ENCODE measurements around the gene ZNF853.
A peak's percentile ranks its signal among the peaks of the same experiment; 100 is the strongest.

Gene ZNF853

GRCh38 chr7:6608794-6609193, 6.6 kb upstream of the ZNF853 start:
- H3K4me1 ChIP-seq (ENCODE audit: control insufficient read depth, insufficient read depth, low read length), result no peaks in the 10 kb centered on the region
- no peaks in the 10 kb centered on the region for H3K9me3 ChIP-seq (replicated peaks; ENCODE audit: low read length)
- peaks cover 13% of the 10 kb centered on the region for H3K36me3 ChIP-seq (ENCODE audit: insufficient read depth, low read length)
- H3K4me2 ChIP-seq (ENCODE audit: low read length), result no peak overlapping the region
- no peak overlapping the region for H3K4me3 ChIP-seq (ENCODE audit: low read length)
- H3K27me3 ChIP-seq (ENCODE audit: control insufficient read depth, insufficient read depth, low read length), result peaks cover 5% of the 10 kb centered on the region
- no peak overlapping the region for H3K9ac ChIP-seq (ENCODE audit: low read depth, low read length)

DNA sequence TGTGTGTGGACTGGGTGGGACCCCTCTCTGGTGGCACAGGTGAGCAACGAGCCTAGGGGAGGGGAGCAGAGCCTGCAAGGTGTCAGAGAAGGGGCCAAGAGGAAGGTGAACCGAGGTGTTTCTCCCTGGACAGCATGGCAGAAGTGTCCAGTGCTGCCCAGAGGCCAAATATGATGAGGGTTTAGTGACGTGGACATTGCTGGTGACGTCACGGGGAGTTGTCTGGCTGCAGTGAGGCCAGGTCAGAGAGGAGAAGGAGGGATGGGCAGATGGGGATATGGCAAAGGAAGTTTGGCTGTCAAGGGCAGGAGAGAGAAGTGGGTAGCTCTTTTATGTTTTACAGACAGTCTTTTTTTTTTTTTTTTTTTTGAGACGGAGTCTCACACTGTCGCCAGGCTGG, 2.6 kb upstream of the ZNF853 start:
- Histone ChIP-seq H3K4me3 (ENCODE audit: low read length) (no peak overlapping the region), H3K9ac (ENCODE audit: low read depth, low read length) (no peak overlapping the region), H3K4me2 (ENCODE audit: low read length) (no peak overlapping the region), H3K27me3 (ENCODE audit: control insufficient read depth, insufficient read depth, low read length) (peaks cover 28% of the 10 kb centered on the region), H3K36me3 (ENCODE audit: insufficient read depth, low read length) (peaks cover 6% of the 10 kb centered on the region), H3K9me3 (replicated peaks; ENCODE audit: low read length) (no peaks in the 10 kb centered on the region), H3K4me1 (ENCODE audit: control insufficient read depth, insufficient read depth, low read length) (peaks cover 3% of the 10 kb centered on the region)

DNA sequence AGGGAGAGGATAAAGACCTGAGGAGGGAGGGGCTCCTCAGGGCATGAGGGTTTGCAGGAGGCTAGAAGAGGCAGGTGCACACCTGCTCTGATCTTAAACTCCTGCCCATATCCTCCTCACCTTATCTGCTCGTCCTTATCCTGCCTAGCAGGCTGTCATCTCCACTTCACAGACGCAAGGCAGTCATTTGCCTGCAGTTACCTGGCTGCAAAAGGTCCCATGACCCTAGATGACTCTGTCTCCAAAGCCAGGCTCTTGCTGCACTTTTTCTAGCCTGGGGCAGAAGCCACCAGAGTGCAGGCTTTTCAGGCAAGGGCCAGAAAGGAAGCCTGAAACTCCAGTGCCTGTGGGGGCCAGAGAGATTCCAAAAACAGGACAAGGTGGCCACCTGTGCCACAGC, 1.7 kb upstream of the ZNF853 start:
- H3K9ac ChIP-seq (ENCODE audit: low read depth, low read length), result no peak overlapping the region
- H3K4me1 ChIP-seq (ENCODE audit: control insufficient read depth, insufficient read depth, low read length), result peaks cover 3% of the 10 kb centered on the region
- no peak overlapping the region for H3K4me2 ChIP-seq (ENCODE audit: low read length)
- H3K9me3 ChIP-seq (replicated peaks; ENCODE audit: low read length), result no peaks in the 10 kb centered on the region
- no peaks in the 10 kb centered on the region for H3K36me3 ChIP-seq (ENCODE audit: insufficient read depth, low read length)
- peaks cover 28% of the 10 kb centered on the region for H3K27me3 ChIP-seq (ENCODE audit: control insufficient read depth, insufficient read depth, low read length)
- H3K4me3 ChIP-seq (ENCODE audit: low read length), result no peak overlapping the region

DNA sequence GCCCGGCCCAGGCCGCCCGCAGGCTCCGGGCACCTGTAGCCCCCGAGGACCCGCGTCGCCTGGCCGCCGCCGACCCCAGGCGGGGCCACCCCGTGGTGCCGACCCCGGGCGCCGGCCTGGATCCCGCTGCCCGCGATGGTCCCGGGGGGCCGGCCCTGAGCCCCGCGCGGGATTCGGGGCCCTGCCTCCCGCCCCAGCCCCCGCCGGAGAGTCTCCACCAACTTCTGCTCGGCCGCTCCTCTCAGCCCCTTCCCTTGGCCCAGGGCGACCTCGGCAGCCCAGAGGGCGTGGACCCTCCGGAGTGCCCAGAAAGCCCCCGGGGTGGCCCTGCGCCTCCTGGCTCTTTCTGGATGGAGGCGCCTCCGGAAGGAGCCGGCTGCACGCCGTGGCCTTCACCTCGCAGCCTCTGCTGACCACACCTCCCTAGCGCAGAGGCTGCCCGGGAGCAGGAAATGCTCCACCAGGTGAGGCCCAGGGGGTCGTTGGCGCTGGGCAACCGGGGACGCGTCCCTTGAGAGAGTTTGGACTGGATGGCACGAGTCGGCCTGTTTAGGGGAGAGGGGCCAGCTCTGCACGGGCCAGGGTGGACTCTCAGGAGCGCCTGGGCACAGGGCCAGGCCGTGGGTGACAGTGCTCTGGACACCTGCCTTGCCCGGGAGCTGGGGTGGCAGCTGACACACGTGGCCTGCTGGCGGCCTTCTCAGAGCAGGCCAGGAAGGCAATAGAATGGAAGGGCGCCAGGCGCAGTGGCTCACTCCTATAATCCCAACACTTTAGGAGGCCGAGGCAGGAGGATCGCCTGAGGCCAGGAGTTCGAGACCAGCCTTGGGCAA, 529 bp downstream of the ZNF853 start:
- H3K4me3 ChIP-seq (ENCODE audit: low read length), result peak overlapping the region; percentile 64
- H3K4me2 ChIP-seq (ENCODE audit: low read length), result peak overlapping the region; percentile 80
- no peaks in the 10 kb centered on the region for H3K36me3 ChIP-seq (ENCODE audit: insufficient read depth, low read length)
- H3K4me1 ChIP-seq (ENCODE audit: control insufficient read depth, insufficient read depth, low read length), result peaks cover 3% of the 10 kb centered on the region
- H3K9me3 ChIP-seq (replicated peaks; ENCODE audit: low read length), result no peaks in the 10 kb centered on the region
- peak overlapping the region; percentile 30 for H3K9ac ChIP-seq (ENCODE audit: low read depth, low read length)
- peaks cover 33% of the 10 kb centered on the region for H3K27me3 ChIP-seq (ENCODE audit: control insufficient read depth, insufficient read depth, low read length)

GRCh38 chr7:6616854-6617643, 1.6 kb downstream of the ZNF853 start:
- Histone ChIP-seq H3K36me3 (ENCODE audit: insufficient read depth, low read length) (no peaks in the 10 kb centered on the region), H3K4me3 (ENCODE audit: low read length) (no peak overlapping the region), H3K9ac (ENCODE audit: low read depth, low read length) (no peak overlapping the region), H3K4me2 (ENCODE audit: low read length) (no peak overlapping the region), H3K27me3 (ENCODE audit: control insufficient read depth, insufficient read depth, low read length) (peaks cover 33% of the 10 kb centered on the region), H3K4me1 (ENCODE audit: control insufficient read depth, insufficient read depth, low read length) (peaks cover 3% of the 10 kb centered on the region), H3K9me3 (replicated peaks; ENCODE audit: low read length) (no peaks in the 10 kb centered on the region)

DNA sequence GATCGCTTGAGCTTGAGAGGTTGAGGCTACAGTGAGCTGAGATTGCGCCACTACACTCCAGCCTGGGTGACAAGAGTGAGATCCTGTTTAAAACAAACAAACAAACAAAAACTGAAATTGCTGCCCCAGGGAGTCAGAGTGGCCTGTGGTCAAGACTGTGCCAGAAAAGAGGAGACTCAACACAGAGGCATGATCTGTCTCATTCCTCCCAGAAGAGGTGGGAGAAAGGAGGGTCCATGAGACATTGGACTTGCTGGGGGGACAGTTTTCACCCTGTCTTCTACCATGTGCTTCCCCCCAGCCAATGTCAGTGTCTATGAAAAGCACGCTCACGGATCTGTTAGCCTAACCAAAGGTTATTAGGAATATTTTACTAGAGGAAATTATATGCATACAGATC, 3.2 kb downstream of the ZNF853 start:
- H3K36me3 ChIP-seq (ENCODE audit: insufficient read depth, low read length), result no peaks in the 10 kb centered on the region
- H3K27me3 ChIP-seq (ENCODE audit: control insufficient read depth, insufficient read depth, low read length), result peaks cover 30% of the 10 kb centered on the region
- no peak overlapping the region for H3K4me3 ChIP-seq (ENCODE audit: low read length)
- H3K9me3 ChIP-seq (replicated peaks; ENCODE audit: low read length), result no peaks in the 10 kb centered on the region
- no peak overlapping the region for H3K9ac ChIP-seq (ENCODE audit: low read depth, low read length)
- peaks cover 3% of the 10 kb centered on the region for H3K4me1 ChIP-seq (ENCODE audit: control insufficient read depth, insufficient read depth, low read length)
- no peak overlapping the region for H3K4me2 ChIP-seq (ENCODE audit: low read length)

- Histone ChIP-seq H3K9ac (ENCODE audit: low read depth, low read length) (no peak overlapping the region), H3K4me2 (ENCODE audit: low read length) (no peak overlapping the region), H3K4me3 (ENCODE audit: low read length) (no peak overlapping the region), H3K4me1 (ENCODE audit: control insufficient read depth, insufficient read depth, low read length) (peaks cover 2% of the 10 kb centered on the region), H3K27me3 (ENCODE audit: control insufficient read depth, insufficient read depth, low read length) (peaks cover 17% of the 10 kb centered on the region), H3K36me3 (ENCODE audit: insufficient read depth, low read length) (no peaks in the 10 kb centered on the region), H3K9me3 (replicated peaks; ENCODE audit: low read length) (no peaks in the 10 kb centered on the region)
Measured at GRCh38 chr7:6619961-6620360, 4.6 kb downstream of the ZNF853 start.

GRCh38 chr7:6621195-6622133, 6.1 kb downstream of the ZNF853 start:
- no peak overlapping the region for H3K4me3 ChIP-seq (ENCODE audit: low read length)
- H3K4me2 ChIP-seq (ENCODE audit: low read length), result no peak overlapping the region
- H3K36me3 ChIP-seq (ENCODE audit: insufficient read depth, low read length), result no peaks in the 10 kb centered on the region
- peaks cover 12% of the 10 kb centered on the region for H3K27me3 ChIP-seq (ENCODE audit: control insufficient read depth, insufficient read depth, low read length)
- H3K4me1 ChIP-seq (ENCODE audit: control insufficient read depth, insufficient read depth, low read length), result no peaks in the 10 kb centered on the region
- H3K9me3 ChIP-seq (replicated peaks; ENCODE audit: low read length), result no peaks in the 10 kb centered on the region
- H3K9ac ChIP-seq (ENCODE audit: low read depth, low read length), result no peak overlapping the region

- Histone ChIP-seq H3K36me3 (ENCODE audit: insufficient read depth, low read length) (no peaks in the 10 kb centered on the region), H3K4me3 (ENCODE audit: low read length) (no peak overlapping the region), H3K27me3 (ENCODE audit: control insufficient read depth, insufficient read depth, low read length) (peaks cover 11% of the 10 kb centered on the region), H3K4me1 (ENCODE audit: control insufficient read depth, insufficient read depth, low read length) (no peaks in the 10 kb centered on the region), H3K9me3 (replicated peaks; ENCODE audit: low read length) (no peaks in the 10 kb centered on the region), H3K4me2 (ENCODE audit: low read length) (no peak overlapping the region), H3K9ac (ENCODE audit: low read depth, low read length) (no peak overlapping the region)
Measured at GRCh38 chr7:6622134-6622710, 6.8 kb downstream of the ZNF853 start.

GRCh38 chr7:6623589-6624245, 8.3 kb downstream of the ZNF853 start:
- H3K4me2 ChIP-seq (ENCODE audit: low read length), result no peak overlapping the region
- H3K27me3 ChIP-seq (ENCODE audit: control insufficient read depth, insufficient read depth, low read length), result peaks cover 5% of the 10 kb centered on the region
- H3K36me3 ChIP-seq (ENCODE audit: insufficient read depth, low read length), result no peaks in the 10 kb centered on the region
- no peaks in the 10 kb centered on the region for H3K9me3 ChIP-seq (replicated peaks; ENCODE audit: low read length)
- H3K9ac ChIP-seq (ENCODE audit: low read depth, low read length), result no peak overlapping the region
- H3K4me1 ChIP-seq (ENCODE audit: control insufficient read depth, insufficient read depth, low read length), result no peaks in the 10 kb centered on the region
- H3K4me3 ChIP-seq (ENCODE audit: low read length), result no peak overlapping the region
